Coronary artery (tissue), 2 donors: ENCODE results near the gene GATAD2B.

Source experiments
- DNase-seq: peaks from one replicate; pipeline ENCODE4 v3.0.0-alpha.2; 2017; ENCODE audit warnings: low spot score
- H3K27ac ChIP-seq, 2 donors: fragments of 200-600 bp; sonication (generic); one replicate each; pipeline ENCODE4 v1.5.1; 2016 to 2019
- H3K4me3 ChIP-seq: fragments of 200-600 bp; sonication (generic); 2 replicates; pipeline ENCODE4 v1.5.1; 2016; ENCODE audit warnings: mild to moderate bottlenecking, moderate library complexity
- TF ChIP-seq, protein P1 (sequence below): fragments of 200-600 bp; sonication (generic); IDR thresholded peaks from one replicate; pipeline ENCODE4 v1.5.1; 2019; ENCODE audit warnings: antibody characterized with exemption

Gene GATAD2B

DNA sequence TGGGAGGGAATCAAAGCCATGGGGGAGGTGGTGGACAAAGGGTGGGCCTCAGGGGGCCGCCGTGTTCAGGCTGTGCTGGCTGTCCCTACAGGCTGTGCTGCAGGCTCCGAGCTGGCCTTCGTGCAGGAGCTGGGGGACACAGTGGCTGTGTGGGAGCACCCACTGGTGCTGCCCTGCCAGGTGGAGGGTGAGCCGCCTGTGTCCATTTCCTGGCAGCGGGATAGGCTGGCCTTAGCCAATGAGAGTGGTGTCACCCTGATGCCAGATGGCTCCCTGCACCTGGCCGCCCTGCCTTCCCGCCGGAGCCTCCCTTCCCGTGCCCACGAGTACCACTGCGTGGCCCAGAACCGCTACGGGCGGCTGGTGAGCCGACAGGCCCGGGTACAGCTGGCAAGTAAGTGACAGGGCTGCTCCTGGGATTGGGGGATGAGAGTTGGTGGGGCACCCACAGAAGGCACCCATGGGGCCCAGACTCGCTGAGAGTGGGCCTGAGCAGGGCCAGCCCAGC lies 127.4 kb downstream of the GATAD2B start:
- DNase-seq: peak; percentile 66
- no peak overlapping the region for H3K27ac ChIP-seq
- TF ChIP-seq, protein P1, sequence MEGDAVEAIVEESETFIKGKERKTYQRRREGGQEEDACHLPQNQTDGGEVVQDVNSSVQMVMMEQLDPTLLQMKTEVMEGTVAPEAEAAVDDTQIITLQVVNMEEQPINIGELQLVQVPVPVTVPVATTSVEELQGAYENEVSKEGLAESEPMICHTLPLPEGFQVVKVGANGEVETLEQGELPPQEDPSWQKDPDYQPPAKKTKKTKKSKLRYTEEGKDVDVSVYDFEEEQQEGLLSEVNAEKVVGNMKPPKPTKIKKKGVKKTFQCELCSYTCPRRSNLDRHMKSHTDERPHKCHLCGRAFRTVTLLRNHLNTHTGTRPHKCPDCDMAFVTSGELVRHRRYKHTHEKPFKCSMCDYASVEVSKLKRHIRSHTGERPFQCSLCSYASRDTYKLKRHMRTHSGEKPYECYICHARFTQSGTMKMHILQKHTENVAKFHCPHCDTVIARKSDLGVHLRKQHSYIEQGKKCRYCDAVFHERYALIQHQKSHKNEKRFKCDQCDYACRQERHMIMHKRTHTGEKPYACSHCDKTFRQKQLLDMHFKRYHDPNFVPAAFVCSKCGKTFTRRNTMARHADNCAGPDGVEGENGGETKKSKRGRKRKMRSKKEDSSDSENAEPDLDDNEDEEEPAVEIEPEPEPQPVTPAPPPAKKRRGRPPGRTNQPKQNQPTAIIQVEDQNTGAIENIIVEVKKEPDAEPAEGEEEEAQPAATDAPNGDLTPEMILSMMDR: no peak
- H3K4me3 ChIP-seq: no peak overlapping the region

DNA sequence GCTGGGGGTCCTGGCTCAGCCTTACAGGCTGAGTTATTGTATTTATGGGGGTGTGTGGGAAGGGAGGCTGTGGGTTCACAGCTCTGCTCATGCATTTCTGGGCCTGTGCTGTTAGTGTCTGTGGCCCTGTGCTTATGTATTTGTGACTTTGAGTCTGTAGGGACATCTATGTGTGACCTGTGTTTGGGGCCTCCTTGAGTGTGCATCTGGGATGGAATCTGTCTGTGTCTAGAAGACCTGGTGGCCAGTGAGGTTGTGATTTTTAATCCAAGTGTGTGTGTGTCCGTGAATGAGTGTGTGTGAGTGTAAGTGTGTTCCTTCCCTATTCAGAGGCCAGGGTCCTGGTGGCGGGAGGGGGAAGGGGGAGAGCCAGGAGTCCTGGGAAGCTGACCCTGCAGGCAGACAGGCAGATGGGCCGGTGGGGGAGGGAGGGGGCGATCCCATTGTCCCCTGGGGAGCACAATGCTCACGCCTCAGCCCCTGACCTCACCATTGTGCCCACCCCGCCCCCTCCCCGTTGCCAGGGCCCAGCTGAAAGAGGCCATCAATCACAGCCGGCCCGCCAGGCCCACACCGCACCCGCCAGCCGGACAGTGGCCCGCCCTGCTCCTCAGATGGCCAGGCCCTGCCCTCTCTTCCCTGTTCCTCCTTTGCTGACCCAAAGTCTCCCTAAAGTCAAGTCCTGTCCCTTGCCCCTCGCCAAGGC lies 128.0 kb downstream of the GATAD2B start:
- Histone ChIP-seq H3K4me3 (no peak overlapping the region), H3K27ac (no peak overlapping the region)
- TF ChIP-seq, protein P1: no peak
- DNase-seq: no peak

DNA sequence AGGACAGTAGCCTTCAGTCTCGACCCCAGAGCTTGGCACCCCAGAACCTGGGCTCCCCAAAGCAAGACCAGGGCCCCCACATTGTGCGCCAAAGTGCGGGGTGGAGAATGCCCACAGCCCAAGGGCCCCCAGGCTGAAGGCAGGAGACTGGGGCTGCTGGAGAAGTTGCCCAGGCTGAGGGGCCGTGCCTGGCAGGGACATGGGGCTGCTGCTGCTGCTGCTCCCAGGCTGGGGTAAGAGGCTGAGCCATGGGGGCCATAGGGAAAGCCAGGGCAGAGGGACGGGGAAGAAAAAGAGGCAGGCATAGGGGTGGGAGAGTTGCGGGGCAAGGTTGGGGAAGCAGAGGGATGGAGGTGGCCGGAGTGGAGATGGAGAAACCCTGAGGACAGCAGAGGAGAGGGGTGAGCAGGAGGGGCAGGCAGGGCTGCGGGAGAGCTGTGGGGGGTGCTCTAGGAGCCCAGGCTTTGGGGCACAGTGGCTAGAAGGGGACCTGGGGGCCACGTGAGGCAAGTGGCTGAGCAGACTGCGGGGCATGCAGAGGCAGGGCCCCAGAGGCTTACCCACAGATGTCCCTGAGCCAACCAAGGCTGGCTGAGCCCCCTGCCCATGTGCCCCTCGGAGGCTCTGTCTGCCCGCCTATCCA lies 128.7 kb downstream of the GATAD2B start:
- no peak for DNase-seq
- H3K4me3 ChIP-seq: no peak overlapping the region
- TF ChIP-seq, protein P1: no peak
- H3K27ac ChIP-seq: no peak overlapping the region

DNA sequence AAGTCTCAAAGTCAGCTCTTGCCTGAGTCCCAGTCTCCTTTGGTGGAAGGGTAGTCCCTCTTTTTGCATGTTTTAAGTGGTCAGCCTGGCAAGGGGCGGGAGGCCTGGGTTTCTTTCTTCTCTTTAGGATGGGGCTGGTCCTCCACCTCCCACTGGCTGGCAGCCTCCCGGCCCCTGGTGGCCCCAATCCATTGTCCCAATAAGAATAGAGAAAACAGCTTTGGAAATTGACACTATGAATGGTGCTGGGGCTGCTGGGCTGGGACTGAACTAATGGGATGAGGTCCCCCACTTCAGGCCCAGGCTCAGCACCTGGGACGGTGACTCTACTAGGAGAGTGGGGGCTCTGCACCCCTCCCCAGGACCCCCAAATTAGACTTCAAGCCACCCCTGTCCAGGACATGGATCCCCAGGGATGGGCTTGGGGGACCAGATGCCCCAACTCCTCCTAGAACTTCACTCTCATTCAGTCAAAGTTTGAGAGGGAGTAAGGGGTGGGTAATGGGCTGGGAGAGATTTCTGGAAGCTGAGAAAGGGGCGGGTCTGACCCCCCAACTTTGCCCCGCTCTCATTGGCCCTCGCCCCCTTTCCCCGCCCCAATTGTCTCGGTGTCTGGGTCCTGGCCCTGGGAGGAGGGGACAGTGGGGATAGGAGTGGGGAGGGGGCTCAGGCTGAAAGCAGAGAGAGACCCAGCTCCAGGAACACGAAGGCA lies 129.4 kb downstream of the GATAD2B start:
- no peak for DNase-seq
- TF ChIP-seq, protein P1: no peak
- H3K4me3 ChIP-seq: no peak overlapping the region
- no peak overlapping the region for H3K27ac ChIP-seq

DNA sequence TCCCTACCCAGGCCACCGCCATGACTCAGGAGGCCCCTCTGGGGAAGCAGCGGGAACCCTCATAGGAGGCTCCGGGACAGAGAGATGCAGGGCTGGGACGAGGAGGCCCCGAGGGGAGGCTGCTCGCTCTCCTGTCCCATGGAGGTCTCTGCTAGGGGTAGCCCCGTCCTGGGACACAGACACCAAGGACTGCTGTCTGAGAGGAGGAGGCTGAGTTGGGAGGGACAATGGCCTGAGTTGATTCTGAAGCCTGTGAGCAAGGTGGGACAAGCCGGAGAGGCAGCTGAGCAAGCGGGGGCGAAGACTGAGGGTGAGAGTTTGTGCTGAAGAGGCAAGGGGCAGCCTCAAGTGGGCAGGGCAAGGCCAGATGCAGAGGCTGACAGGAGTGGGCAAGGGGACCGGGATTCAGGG lies 130.1 kb downstream of the GATAD2B start:
- H3K27ac ChIP-seq: no peak overlapping the region

DNA sequence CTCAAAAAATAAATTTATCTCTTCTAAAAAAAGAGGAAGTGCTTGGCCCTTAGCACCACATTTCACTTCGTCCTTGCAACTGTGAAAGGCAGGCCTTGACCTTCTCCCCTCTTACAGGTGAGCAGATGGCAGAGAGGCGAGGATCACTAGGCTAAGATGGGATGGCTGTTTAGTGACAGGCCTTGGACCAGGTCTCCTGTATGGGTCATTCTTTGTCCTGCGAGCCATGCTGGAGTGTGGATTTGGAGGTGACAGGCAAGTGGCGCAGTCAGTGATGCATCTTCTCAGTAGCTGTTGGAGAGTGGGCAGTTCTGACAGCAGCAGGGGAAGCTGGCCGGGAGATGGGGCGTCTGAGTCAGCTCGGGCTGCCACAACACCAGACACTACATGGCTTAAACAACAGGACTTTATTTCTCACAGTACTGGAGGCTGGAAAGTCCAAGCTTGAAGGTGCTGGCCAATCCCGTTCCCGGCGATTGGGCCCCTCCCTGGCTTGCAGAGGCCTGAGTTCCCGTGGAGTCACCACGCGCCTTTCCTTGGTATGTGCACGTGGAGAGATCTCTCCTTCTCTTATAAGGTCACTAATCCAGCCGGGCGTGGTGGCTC lies 131.0 kb downstream of the GATAD2B start:
- Histone ChIP-seq H3K27ac (peak overlapping the region; percentile 87 to 96), H3K4me3 (peak overlapping the region; percentile 64)
- peak; percentile 75 for DNase-seq

More for the DNA sequence above, 130.1 kb downstream of the GATAD2B start:
- H3K4me3 ChIP-seq: no peak overlapping the region
- DNase-seq: no peak
- TF ChIP-seq, protein P1: no peak

More for the DNA sequence above, 131.0 kb downstream of the GATAD2B start:
- TF ChIP-seq, protein P1: no peak
